ENCODE results near the gene C8A. TPM values are rescaled to one million over a fixed set of nuclear protein-coding genes. Genes with fewer than 3 reads are reported as not detected.

C8A gene
- total and polyA plus RNA-seq, 2 of the 13 experiments (the other 11 are each of a cell fraction or from before 2014, with no cell fraction given), result 10.5 to 15.0 TPM

GRCh38 chr1:56819387-56819899 is 35.2 kb upstream of the C8A start, which contains the start of gene FYB2:
FYB2 (minus strand) TSS chr1:56819404; CDS start chr1:56819290, 114 bp downstream.
- Histone ChIP-seq H3K27me3 (ENCODE audit: control insufficient read depth in 1 of 2, insufficient read depth in 2 of 2, low read length in 2 of 2) (no peaks in the 10 kb centered on the region), H3K4me2 (ENCODE audit: low read depth, low read length) (peak within 1 kb of the TSS; percentile 99), H4K20me1 (ENCODE audit: insufficient read depth, low read length) (no peaks in the 10 kb centered on the region), H3K27ac (ENCODE audit: extremely low read length, insufficient read depth, low read length) (peak within 1 kb of the TSS; percentile 94), H3K79me2 (ENCODE audit: insufficient read depth, low read length) (no peaks in the 10 kb centered on the region), H3K9ac (ENCODE audit: insufficient read depth, low read depth, low read length) (peak within 1 kb of the TSS; percentile 76), H3K4me3 (replicated peaks in 1 of 3; ENCODE audit: insufficient read depth in 1 of 3, low read depth in 2 of 3, low read length in 3 of 3) (peak within 1 kb of the TSS; percentile 51 to 77 (median 67)), H3K36me3 (replicated peaks in 1 of 2; ENCODE audit: control insufficient read depth in 1 of 2, insufficient read depth in 2 of 2, low read length in 2 of 2) (no peaks in the 10 kb centered on the region), H3K9me3 (ENCODE audit: low read length) (no peaks in the 10 kb centered on the region), H2AFZ (ENCODE audit: low read length) (peak within 1 kb of the TSS; percentile 76), H3K4me1 (ENCODE audit: insufficient read depth, low read length) (peaks cover 69% of the 10 kb centered on the region)
- intact Hi-C loops (cut with micrococcal nuclease; ENCODE audit: unreplicated experiment) (no loop called here), in situ Hi-C loops (cut with HindIII; ENCODE audit: extremely low pct_ligation_motif_present, low pct_unique_long_range_greater_than_20kb) (loop anchor here (10.0 kb wide), 1 partner anchor 1535 kb away; no protein-coding TSS in a partner anchor)
- POLR2A ChIA-PET, result interaction anchor here (0.6 to 1.6 kb wide), 12 partner anchors 12 to 461 kb away, joined by 3 to 7 read pairs (median 4); partner anchors contain the start of gene C8A
- WGBS (ENCODE audit: low lambda C conversion rate), result 0% methylated on average over 9 of the region's 10 CpGs
- CTCF ChIA-PET (ENCODE audit: low intra/inter-chr PET ratio, low total read pairs), result interaction anchor here (0.7 to 2.0 kb wide), 2 partner anchors 16 to 140 kb away, joined by 3 to 6 read pairs; no protein-coding TSS in a partner anchor
- DNase-seq (ENCODE audit: low spot score) (peak; percentile 28), FAIRE-seq (no peak), ATAC-seq (peak; percentile 71)
- no TSS peak for BruUV-seq (replicated peaks)
- TF ChIP-seq ETV6 (CRISPR knock-in tag; conservative IDR thresholded peaks at IDR 0.05), result no peak
- 0 out of 2 replicates have a peak, but pooled peaks have one; percentile 5 for TF ChIP-seq FOXO1 (CRISPR knock-in tag; IDR thresholded peaks at IDR 0.05)
- peak; percentile 42; the same call in 1 of the 2 replicates for TF ChIP-seq TGIF2 (CRISPR knock-in tag; IDR thresholded peaks at IDR 0.05)
- no peak for TF ChIP-seq ZNF280D (CRISPR knock-in tag; IDR thresholded peaks at IDR 0.05)
- TF ChIP-seq ZFX (CRISPR knock-in tag; IDR thresholded peaks at IDR 0.05; ENCODE audit: low read depth), result peak; percentile 4; the same call in 1 of the 2 replicates
- peak; percentile 23; the same call in 1 of the 2 replicates for TF ChIP-seq GFI1 (CRISPR knock-in tag; IDR thresholded peaks at IDR 0.05; ENCODE audit: borderline replicate concordance)
- no peak for TF ChIP-seq ZBTB3 (CRISPR knock-in tag; IDR thresholded peaks at IDR 0.05; ENCODE audit: borderline replicate concordance, low read depth)
- TF ChIP-seq RARG (CRISPR knock-in tag; IDR thresholded peaks at IDR 0.05; ENCODE audit: low read depth), result no peak
- TF ChIP-seq ZFP91 (CRISPR knock-in tag; IDR thresholded peaks at IDR 0.05; ENCODE audit: borderline replicate concordance), result peak; percentile 49; the same call in 1 of the 2 replicates
- no peak for TF ChIP-seq ZKSCAN1 (IDR thresholded peaks at IDR 0.05; ENCODE audit: low read length)
- 0 out of 2 replicates have a peak, but pooled peaks have one; percentile 5 for TF ChIP-seq HNF4A (CRISPR knock-in tag; IDR thresholded peaks at IDR 0.05)
- TF ChIP-seq ZNF687 (CRISPR knock-in tag; IDR thresholded peaks at IDR 0.05), result peak; percentile 76
- TF ChIP-seq ZNF839 (CRISPR knock-in tag; IDR thresholded peaks at IDR 0.05; ENCODE audit: borderline replicate concordance), result 0 out of 2 replicates have a peak, but pooled peaks have one; percentile 53

Measured in HepG2 (cell line).